GM23338 (cell line): ENCODE results near the gene BFSP2. TPM values are rescaled to one million over a fixed set of nuclear protein-coding genes. Genes with fewer than 3 reads are reported as not detected.
"Not testable (repeated sequence)": the region's sequence is repeated elsewhere in the genome, so short reads cannot be mapped to it uniquely, and the experiment has no call there.

ENCODE experiments used
- ATAC-seq: fragments of 200-7000 bp; cut with Tn5 transposase; 3 replicates; pipeline ENCODE4 v1.9.1; 2020
- DNase-seq: peaks from one replicate; pipeline ENCODE4 v3.0.0-alpha.2; 2015; ENCODE audit warnings: low spot score
- H2AFZ ChIP-seq: fragments of 200-600 bp; sonication (generic); 2 replicates; pipeline ENCODE4 v1.8.0; 2016; ENCODE audit warnings: antibody characterized with exemption, mild to moderate bottlenecking, moderate library complexity
- H3F3A ChIP-seq: fragments of 200-600 bp; sonication (generic); replicated peaks from 2 replicates; pipeline ENCODE4 v1.8.0; 2017; ENCODE audit warnings: antibody characterized with exemption, mixed run types, low read depth
- H3K27ac ChIP-seq: fragments of 200-600 bp; sonication (generic); 2 replicates; pipeline ENCODE4 v1.6.1; 2016; ENCODE audit warnings: low read depth
- H3K27me3 ChIP-seq: fragments of 200-600 bp; sonication (generic); 2 replicates; pipeline ENCODE4 v1.8.0; 2016; ENCODE audit warnings: mild to moderate bottlenecking, mixed run types, moderate library complexity; ENCODE audit not compliant: insufficient read depth
- H3K36me3 ChIP-seq: fragments of 200-600 bp; sonication (generic); 2 replicates; pipeline ENCODE4 v1.8.0; 2016; ENCODE audit warnings: mild to moderate bottlenecking; ENCODE audit not compliant: insufficient read depth
- H3K4me1 ChIP-seq: fragments of 200-600 bp; sonication (generic); 2 replicates; pipeline ENCODE4 v1.8.0; 2016; ENCODE audit warnings: mild to moderate bottlenecking, moderate library complexity; ENCODE audit not compliant: insufficient read depth
- H3K4me2 ChIP-seq: fragments of 200-600 bp; sonication (generic); 2 replicates; pipeline ENCODE4 v1.7.1; 2017; ENCODE audit warnings: mixed run types
- H3K4me3 ChIP-seq: fragments of 200-600 bp; sonication (generic); 2 replicates; pipeline ENCODE4 v1.6.1; 2016; ENCODE audit warnings: mixed run types
- H3K79me2 ChIP-seq: fragments of 200-600 bp; sonication (generic); replicated peaks from 2 replicates; pipeline ENCODE4 v1.8.0; 2017; ENCODE audit warnings: mild to moderate bottlenecking; ENCODE audit not compliant: insufficient read depth
- H3K9me2 ChIP-seq: fragments of 200-600 bp; sonication (generic); 2 replicates; pipeline ENCODE4 v1.8.0; 2017; ENCODE audit not compliant: insufficient read depth
- H4K20me1 ChIP-seq: fragments of 200-600 bp; sonication (generic); replicated peaks from 2 replicates; pipeline ENCODE4 v1.8.0; 2017; ENCODE audit warnings: mild to moderate bottlenecking; ENCODE audit not compliant: insufficient read depth
- H3K27ac Mint-ChIP-seq: 2 replicates; pipeline ENCODE4 v1.8.0; 2020; ENCODE audit warnings: inconsistent platforms, mild to moderate bottlenecking, moderate library complexity, mixed read lengths
- H3K27me3 Mint-ChIP-seq: 3 replicates; pipeline ENCODE4 v1.8.0; 2022; ENCODE audit warnings: low read depth, mild to moderate bottlenecking, moderate library complexity, mixed read lengths, inconsistent platforms; ENCODE audit not compliant: insufficient read depth, poor library complexity
- H3K36me3 Mint-ChIP-seq: 3 replicates; pipeline ENCODE4 v1.8.0; 2021; ENCODE audit warnings: low read depth, mild to moderate bottlenecking, inconsistent platforms, moderate library complexity, mixed read lengths
- H3K4me1 Mint-ChIP-seq: 3 replicates; pipeline ENCODE4 v1.8.0; 2020; ENCODE audit warnings: mild to moderate bottlenecking, inconsistent platforms, mixed read lengths
- H3K4me3 Mint-ChIP-seq: 3 replicates; pipeline ENCODE4 v1.8.0; 2021; ENCODE audit warnings: moderate library complexity, mild to moderate bottlenecking, inconsistent platforms, mixed read lengths
- H3K9me3 Mint-ChIP-seq: 3 replicates; pipeline ENCODE4 v1.8.0; 2020; ENCODE audit warnings: moderate library complexity, mild to moderate bottlenecking, inconsistent platforms, mixed read lengths
- CREB1 ChIP-seq: fragments of 250-450 bp; sonication (Bioruptor Pico); IDR thresholded peaks from 2 replicates; pipeline ENCODE4 v1.5.0; 2020; ENCODE audit warnings: low read depth, mild to moderate bottlenecking, moderate library complexity
- EZH2 ChIP-seq: fragments of 200-600 bp; sonication (generic); IDR thresholded peaks from one replicate; pipeline ENCODE4 v1.8.0; 2017; ENCODE audit warnings: antibody characterized with exemption, mild to moderate bottlenecking, low read depth; ENCODE audit not compliant: unreplicated experiment
- EZH2phosphoT487 ChIP-seq: fragments of 200-600 bp; sonication (generic); IDR thresholded peaks from one replicate; pipeline ENCODE4 v1.8.1; 2018; ENCODE audit warnings: antibody characterized with exemption; ENCODE audit not compliant: unreplicated experiment
- JUNB ChIP-seq: IDR thresholded peaks from one replicate; pipeline ENCODE4 v1.6.1; 2016; ENCODE audit warnings: antibody characterized with exemption; ENCODE audit not compliant: unreplicated experiment
- NANOG ChIP-seq: IDR thresholded peaks from 2 replicates; pipeline ENCODE4 v1.6.1; 2016; ENCODE audit warnings: antibody characterized with exemption, borderline replicate concordance
- POLR2AphosphoS5 ChIP-seq: IDR thresholded peaks from 2 replicates; pipeline ENCODE4 v1.6.1; 2016; ENCODE audit warnings: antibody characterized with exemption, low read depth
- STAT1 ChIP-seq: IDR thresholded peaks from one replicate; pipeline ENCODE4 v1.6.1; 2016; ENCODE audit warnings: antibody characterized with exemption; ENCODE audit not compliant: unreplicated experiment
- ZNF114 ChIP-seq: fragments of 250-450 bp; sonication (Bioruptor Pico); IDR thresholded peaks from 2 replicates; pipeline ENCODE4 v1.5.0; 2020; ENCODE audit warnings: mild to moderate bottlenecking, moderate library complexity
- polyA plus RNA-seq: library from polyadenylated mRNA; unstranded; fragments of >200 nt; fragmentation: Nextera tagmentation; extraction: Ambion mirVana; gene quantifications from 2 replicates; pipeline ENCODE4 v1.2.1, GENCODE V29; 2016
- total RNA-seq: library from RNA; depleted of rRNA; stranded (reverse); fragments of >200 nt; shearing (Covaris generic); gene quantifications from 2 replicates; pipeline ENCODE4 v1.2.3, GENCODE V29; 2014
- TF ChIP-seq, protein P1 (sequence below): IDR thresholded peaks from one replicate; pipeline ENCODE4 v1.6.1; 2018; ENCODE audit warnings: antibody characterized with exemption; ENCODE audit not compliant: unreplicated experiment
- TF ChIP-seq, protein P2 (sequence below), 2 experiments: fragments of 200-600 bp in 1 of 2; sonication (generic) in 1 of 2; conservative IDR thresholded peaks; 2 replicates each; pipeline versions ENCODE4 v1.5.1 to v1.6.1; 2016 to 2017; ENCODE audit warnings: antibody characterized with exemption in 2 of 2, low read depth in 2 of 2, mild to moderate bottlenecking in 2 of 2, moderate library complexity in 1 of 2
- TF ChIP-seq, protein P3 (sequence below): IDR thresholded peaks from 2 replicates; pipeline ENCODE4 v1.6.1; 2016; ENCODE audit warnings: antibody characterized with exemption

Gene BFSP2
- total and polyA plus RNA-seq, 2 experiments from 2014 or later, result not detected

DNA sequence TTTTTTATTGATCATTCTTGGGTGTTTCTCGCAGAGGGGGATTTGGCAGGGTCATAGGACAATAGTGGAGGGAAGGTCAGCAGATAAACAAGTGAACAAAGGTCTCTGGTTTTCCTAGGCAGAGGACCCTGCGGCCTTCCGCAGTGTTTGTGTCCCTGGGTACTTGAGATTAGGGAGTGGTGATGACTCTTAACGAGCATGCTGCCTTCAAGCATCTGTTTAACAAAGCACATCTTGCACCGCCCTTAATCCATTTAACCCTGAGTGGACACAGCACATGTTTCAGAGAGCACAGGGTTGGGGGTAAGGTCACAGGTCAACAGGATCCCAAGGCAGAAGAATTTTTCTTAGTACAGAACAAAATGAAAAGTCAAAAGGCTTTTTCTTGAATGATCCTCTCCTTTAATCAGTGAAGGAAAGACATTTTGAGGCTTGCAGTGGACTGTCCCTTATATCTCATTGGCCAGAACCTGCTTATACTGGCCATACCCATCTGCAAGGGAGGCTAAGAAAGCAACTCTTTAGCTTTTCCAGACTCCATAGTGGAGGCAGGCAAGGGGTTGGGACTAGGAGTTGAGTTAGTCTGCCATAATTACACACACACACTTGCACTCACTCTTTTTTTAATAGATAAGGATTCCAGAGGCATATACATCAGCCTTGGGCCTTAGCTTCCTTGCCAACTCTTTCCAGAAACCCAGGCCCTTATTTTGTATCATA lies 73.8 kb downstream of the BFSP2 start:
- H3K36me3 ChIP-seq, H4K20me1 ChIP-seq, H3K36me3 Mint-ChIP-seq, H3F3A ChIP-seq, H3K4me3 ChIP-seq, H3K79me2 ChIP-seq, H3K4me3 Mint-ChIP-seq, H3K27ac Mint-ChIP-seq, ATAC-seq, DNase-seq, H3K27ac ChIP-seq, H3K9me3 Mint-ChIP-seq, H3K27me3 ChIP-seq, H3K27me3 Mint-ChIP-seq: not testable (repeated sequence)
- H3K4me1 Mint-ChIP-seq, result peaks cover 27% of the 10 kb centered on the region
- H2AFZ ChIP-seq, result peak overlapping the region; percentile 17
- peaks cover 26% of the 10 kb centered on the region for H3K4me1 ChIP-seq
- H3K9me2 ChIP-seq, result 0 out of 2 replicates have a peak, but pooled peaks cover 12% of the 10 kb centered on the region
- peak overlapping the region; percentile 52; the same call in 1 of the 2 replicates for H3K4me2 ChIP-seq

DNA sequence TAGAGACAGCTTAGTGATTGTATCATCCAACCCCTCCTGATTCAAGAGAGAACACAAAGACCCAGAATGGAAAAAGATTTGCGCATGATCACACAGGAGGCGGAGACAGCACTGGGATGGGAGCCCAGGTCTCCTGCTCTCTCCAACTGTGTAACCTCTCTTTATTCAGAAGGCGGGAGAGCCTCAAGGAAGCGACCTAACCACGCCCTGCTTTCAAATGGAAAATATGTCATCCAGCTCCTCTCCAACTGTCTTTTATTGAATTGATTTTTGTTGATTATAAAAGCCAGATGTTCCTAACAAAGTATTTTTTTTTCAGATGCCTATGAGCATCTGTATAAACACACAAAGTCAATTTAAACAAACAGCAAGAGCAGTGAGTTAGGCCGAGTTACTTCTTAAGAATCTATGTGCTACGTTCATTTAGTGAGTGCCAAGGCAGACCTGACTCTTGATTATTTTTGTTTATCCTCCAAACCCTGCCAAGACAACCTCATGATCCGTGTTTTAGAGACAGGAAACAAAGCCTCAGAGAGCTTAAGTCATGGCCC lies 74.5 kb downstream of the BFSP2 start:
- H3K4me3 Mint-ChIP-seq, result no peak overlapping the region
- Histone ChIP-seq H3K4me3 (no peak overlapping the region), H3K27ac (no peak overlapping the region), H3K4me1 (peaks cover 26% of the 10 kb centered on the region), H3K36me3 (no peaks in the 10 kb centered on the region), H3K27me3 (no peaks in the 10 kb centered on the region), H3F3A (no peaks in the 10 kb centered on the region), H3K9me2 (0 out of 2 replicates have a peak, but pooled peaks cover 12% of the 10 kb centered on the region), H3K4me2 (peak overlapping the region; percentile 20; the same call in 1 of the 2 replicates), H3K79me2 (no peaks in the 10 kb centered on the region), H2AFZ (peak overlapping the region; percentile 17; the same call in 1 of the 2 replicates), H4K20me1 (no peaks in the 10 kb centered on the region)
- no peaks in the 10 kb centered on the region; the same call in 2 of the 3 replicates for H3K9me3 Mint-ChIP-seq
- DNase-seq, result no peak
- ATAC-seq, result peak; percentile 24; the same call in 2 of the 3 replicates
- peaks cover 30% of the 10 kb centered on the region for H3K4me1 Mint-ChIP-seq
- H3K36me3 Mint-ChIP-seq, result no peaks in the 10 kb centered on the region
- no peak overlapping the region for H3K27ac Mint-ChIP-seq
- H3K27me3 Mint-ChIP-seq, result no peaks in the 10 kb centered on the region
- TF ChIP-seq NANOG, result no peak
- TF ChIP-seq, protein P1, sequence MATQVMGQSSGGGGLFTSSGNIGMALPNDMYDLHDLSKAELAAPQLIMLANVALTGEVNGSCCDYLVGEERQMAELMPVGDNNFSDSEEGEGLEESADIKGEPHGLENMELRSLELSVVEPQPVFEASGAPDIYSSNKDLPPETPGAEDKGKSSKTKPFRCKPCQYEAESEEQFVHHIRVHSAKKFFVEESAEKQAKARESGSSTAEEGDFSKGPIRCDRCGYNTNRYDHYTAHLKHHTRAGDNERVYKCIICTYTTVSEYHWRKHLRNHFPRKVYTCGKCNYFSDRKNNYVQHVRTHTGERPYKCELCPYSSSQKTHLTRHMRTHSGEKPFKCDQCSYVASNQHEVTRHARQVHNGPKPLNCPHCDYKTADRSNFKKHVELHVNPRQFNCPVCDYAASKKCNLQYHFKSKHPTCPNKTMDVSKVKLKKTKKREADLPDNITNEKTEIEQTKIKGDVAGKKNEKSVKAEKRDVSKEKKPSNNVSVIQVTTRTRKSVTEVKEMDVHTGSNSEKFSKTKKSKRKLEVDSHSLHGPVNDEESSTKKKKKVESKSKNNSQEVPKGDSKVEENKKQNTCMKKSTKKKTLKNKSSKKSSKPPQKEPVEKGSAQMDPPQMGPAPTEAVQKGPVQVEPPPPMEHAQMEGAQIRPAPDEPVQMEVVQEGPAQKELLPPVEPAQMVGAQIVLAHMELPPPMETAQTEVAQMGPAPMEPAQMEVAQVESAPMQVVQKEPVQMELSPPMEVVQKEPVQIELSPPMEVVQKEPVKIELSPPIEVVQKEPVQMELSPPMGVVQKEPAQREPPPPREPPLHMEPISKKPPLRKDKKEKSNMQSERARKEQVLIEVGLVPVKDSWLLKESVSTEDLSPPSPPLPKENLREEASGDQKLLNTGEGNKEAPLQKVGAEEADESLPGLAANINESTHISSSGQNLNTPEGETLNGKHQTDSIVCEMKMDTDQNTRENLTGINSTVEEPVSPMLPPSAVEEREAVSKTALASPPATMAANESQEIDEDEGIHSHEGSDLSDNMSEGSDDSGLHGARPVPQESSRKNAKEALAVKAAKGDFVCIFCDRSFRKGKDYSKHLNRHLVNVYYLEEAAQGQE, result no peak
- no peak for TF ChIP-seq JUNB
- TF ChIP-seq, protein P2, sequence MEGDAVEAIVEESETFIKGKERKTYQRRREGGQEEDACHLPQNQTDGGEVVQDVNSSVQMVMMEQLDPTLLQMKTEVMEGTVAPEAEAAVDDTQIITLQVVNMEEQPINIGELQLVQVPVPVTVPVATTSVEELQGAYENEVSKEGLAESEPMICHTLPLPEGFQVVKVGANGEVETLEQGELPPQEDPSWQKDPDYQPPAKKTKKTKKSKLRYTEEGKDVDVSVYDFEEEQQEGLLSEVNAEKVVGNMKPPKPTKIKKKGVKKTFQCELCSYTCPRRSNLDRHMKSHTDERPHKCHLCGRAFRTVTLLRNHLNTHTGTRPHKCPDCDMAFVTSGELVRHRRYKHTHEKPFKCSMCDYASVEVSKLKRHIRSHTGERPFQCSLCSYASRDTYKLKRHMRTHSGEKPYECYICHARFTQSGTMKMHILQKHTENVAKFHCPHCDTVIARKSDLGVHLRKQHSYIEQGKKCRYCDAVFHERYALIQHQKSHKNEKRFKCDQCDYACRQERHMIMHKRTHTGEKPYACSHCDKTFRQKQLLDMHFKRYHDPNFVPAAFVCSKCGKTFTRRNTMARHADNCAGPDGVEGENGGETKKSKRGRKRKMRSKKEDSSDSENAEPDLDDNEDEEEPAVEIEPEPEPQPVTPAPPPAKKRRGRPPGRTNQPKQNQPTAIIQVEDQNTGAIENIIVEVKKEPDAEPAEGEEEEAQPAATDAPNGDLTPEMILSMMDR (conservative IDR thresholded peaks at IDR 0.05; ENCODE audit: low read depth in 2 of 2), result no peak
- TF ChIP-seq EZH2, result no peak
- TF ChIP-seq EZH2phosphoT487, result no peak
- no peak for TF ChIP-seq POLR2AphosphoS5
- no peak for TF ChIP-seq CREB1 (CRISPR knock-in tag)
- TF ChIP-seq ZNF114 (CRISPR knock-in tag), result no peak
- TF ChIP-seq, protein P3, sequence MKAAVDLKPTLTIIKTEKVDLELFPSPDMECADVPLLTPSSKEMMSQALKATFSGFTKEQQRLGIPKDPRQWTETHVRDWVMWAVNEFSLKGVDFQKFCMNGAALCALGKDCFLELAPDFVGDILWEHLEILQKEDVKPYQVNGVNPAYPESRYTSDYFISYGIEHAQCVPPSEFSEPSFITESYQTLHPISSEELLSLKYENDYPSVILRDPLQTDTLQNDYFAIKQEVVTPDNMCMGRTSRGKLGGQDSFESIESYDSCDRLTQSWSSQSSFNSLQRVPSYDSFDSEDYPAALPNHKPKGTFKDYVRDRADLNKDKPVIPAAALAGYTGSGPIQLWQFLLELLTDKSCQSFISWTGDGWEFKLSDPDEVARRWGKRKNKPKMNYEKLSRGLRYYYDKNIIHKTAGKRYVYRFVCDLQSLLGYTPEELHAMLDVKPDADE, result no peak
- no peak for TF ChIP-seq STAT1
